Stimulated activated CD4-positive, alpha-beta T cell treated with anti-CD3 and anti-CD28 coated beads, Interleukin-2, amount 100 ng/mL, for 48 hours (primary cell): ENCODE measurements around the gene PDE9A.

Experiments
- DNase-seq, 2 donors: peaks; one replicate each; pipeline ENCODE4 v3.0.0-alpha.2; 2020

PDE9A gene

GRCh38 chr21:42673633-42674328 lies 20.4 kb downstream of the PDE9A start:
- no peak for DNase-seq

GRCh38 chr21:42674351-42674940 lies 21.0 kb downstream of the PDE9A start:
- no peak for DNase-seq

DNA sequence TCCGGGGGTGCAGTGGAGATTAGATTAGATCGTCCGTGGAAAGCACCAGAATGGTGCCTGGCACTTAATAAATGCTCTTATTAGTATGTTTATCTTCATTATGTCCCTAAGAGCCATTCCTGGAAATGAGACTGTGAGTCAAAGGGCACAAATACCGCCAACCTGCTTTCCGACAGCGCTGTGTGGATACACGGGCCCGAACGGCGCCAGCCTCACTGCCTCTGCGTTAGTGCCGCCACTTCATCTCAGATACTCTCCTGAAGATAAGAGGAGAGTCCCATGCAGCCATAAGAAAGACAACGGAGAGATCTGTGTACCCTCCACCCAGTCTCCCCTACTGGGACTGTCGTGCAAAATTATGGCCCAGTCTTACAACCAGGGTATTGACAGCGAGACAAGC lies 22.0 kb downstream of the PDE9A start:
- no peak for DNase-seq

DNA sequence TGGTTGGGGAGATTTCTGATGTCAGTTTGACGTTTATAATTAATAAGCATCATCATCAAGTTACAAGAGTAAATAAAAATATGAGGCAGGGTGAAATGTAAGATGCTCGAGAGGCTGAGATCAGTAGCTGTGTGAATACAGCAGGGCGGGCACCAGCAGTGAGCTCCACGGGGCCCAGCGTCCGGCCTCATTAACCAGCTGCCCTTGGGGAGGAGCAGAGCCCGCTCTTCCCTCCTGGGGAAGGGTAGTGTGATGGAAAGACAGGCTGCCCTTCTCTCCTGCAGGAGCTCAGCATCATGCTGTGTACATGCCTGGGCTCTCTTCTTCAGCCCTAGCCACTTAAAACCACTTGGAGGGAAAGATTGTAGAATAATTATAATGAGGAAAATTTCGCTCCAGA lies 23.4 kb downstream of the PDE9A start:
- DNase-seq = no peak

GRCh38 chr21:42677339-42678321 lies 24.2 kb downstream of the PDE9A start:
- no peak for DNase-seq

DNA sequence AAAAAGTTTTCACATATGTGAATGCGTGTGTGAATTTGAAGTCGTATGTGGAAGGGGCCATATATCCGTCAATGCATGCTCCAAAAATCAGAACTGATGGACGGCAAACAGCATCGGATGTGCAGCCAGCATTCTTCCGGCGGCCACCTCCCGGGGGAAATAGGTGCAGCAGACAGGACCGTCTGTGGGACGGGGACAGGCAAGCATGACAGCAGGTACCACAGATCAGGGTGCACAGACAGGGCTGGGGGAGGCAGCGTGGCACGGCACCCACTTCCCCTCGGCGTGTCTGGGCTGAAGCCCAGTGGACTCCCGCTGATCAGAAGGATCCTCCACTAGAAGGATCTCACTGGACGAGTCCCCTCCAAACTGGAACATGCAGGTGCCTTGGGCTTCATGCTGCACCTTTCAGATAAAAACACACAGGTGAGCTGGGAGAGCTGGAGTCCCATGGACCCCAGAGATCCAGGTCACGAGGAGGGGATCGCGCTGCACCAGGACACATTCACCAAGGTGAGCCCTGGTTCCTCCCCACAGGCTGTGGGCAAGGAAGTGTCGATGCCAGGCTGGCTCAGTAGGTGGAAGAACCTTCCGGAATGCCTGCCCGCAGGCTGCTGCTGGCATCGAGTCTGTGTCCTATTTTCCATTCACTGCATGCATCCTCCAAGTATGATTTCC lies 25.3 kb downstream of the PDE9A start:
- no peak for DNase-seq

GRCh38 chr21:42679319-42680057 lies 26.1 kb downstream of the PDE9A start:
- DNase-seq = no peak

- no peak for DNase-seq
These were observed 26.6 kb downstream of the PDE9A start for GRCh38 chr21:42680058-42680330.

DNA sequence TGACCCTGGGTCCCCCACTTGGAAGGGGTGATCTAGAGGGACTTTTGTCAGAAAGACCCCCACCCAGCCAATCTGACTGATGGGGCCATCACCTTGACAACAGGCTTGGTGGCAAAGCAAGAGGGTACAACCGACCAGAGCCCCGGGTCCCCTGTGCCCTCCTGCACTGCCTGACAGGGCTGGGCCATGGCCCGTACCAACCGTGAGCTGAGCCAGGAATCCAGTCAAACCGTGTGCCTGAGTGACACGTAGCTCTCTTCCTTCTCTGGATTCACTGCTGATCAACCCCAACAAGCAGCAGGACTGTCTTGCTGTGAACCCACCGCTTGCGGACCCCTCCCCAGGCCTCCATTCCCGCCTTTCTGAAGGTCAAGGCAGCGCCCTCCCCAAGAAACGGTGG lies 27.0 kb downstream of the PDE9A start:
- DNase-seq = no peak

DNA sequence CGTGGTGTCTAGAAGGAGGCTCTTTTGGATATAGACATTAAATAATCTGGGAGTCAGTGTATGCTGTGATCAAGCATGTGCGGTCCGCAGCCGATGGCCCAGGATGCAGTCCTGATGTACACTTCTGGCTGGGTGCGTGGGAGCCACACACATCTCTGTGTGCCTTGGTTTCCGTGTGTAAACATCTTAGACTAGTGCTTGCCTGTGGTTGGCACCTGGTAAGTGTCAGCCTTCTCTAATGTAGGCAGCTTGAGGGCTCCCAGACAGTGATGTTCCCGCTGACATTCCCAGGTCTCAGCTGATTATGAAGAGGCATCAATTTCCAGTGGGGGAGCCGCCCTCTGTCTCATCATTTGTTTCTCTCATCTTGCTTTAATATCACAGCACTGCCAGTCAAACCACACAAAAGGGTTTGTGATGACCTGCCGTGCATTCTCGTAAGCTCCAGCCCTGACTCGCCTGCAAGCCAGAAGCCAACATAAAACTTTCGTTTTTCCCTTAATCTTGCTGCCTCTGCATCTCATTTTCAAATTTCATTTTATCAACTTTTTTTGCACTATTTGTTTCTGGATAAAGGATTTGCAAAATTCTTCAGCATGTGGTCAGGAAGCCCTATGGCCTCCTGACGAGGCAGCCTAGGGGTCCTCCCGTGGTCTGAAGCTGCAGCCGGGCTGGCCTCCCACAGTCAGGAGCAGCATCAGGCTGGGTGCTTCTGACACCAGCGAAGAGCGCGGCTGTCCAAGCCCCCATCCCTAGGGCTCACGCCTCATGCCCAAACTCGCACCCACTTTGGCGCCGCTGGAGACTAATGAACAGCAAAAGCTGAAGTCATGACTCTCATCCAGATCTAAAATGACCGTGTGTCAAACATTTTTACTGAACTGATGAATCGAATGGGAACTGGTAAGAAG lies 28.1 kb downstream of the PDE9A start:
- DNase-seq = no peak

DNA sequence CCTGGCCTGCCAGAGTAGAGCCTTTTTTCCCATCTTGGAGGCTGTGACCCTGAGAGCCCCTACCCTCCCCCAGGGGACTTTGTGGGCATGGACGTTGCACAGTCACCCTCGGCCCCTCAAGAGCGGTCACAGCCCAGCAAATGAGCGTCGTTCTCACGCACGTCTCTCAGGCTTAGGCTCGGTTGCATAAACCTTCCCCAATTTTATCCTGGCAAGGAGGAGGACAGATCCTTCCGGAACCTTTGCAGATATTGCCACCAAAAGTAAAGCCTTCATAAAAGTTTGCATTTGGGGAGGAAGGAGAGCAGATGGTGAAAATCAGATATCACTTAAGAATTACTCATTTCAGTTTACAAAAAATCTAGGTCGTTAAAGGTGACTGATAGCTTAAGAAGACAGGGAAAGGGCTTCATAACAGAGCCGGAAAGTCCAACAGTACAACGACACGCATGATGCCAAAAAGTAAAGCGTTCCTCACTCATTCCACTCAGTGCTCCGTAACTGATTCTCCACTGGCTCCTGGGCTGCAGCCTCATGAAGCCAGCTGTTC lies 29.3 kb downstream of the PDE9A start:
- DNase-seq = no peak

DNA sequence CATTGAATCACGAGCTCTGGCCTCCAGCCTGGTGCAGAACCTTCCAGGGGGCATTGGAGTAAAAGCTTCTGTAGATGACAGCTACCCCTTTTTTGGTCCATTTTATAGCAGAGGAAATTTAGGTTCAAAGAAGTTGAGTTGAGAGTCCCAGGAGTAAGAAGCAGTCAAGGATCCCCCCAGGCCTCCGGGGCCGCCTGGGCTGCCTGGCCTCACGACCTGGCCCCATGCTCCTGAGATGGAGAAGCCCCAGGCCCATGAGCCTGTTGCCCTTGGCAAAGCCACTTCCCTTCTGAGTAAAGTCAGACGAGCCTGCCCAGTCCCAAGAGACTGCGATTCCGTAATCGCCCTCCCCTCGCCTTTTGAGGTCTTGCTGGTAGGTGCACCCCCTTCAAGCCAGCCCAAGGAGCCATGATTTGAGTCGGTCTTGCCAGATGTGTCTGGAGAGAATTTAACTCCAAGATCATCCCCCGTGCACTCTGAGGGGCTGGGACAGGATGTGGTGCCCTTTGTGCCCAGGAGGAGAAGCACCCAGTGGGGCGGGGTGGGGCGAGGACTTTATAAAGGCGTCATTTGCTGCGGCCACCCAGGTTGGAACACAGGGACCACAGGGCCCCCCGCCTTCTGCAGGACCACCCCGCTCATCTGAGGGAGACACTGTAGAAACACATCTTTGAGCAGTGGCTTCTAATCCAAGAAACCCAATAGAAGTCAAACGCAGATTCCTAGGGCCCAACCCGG lies 30.1 kb downstream of the PDE9A start:
- DNase-seq = peak; percentile 15 to 37

DNA sequence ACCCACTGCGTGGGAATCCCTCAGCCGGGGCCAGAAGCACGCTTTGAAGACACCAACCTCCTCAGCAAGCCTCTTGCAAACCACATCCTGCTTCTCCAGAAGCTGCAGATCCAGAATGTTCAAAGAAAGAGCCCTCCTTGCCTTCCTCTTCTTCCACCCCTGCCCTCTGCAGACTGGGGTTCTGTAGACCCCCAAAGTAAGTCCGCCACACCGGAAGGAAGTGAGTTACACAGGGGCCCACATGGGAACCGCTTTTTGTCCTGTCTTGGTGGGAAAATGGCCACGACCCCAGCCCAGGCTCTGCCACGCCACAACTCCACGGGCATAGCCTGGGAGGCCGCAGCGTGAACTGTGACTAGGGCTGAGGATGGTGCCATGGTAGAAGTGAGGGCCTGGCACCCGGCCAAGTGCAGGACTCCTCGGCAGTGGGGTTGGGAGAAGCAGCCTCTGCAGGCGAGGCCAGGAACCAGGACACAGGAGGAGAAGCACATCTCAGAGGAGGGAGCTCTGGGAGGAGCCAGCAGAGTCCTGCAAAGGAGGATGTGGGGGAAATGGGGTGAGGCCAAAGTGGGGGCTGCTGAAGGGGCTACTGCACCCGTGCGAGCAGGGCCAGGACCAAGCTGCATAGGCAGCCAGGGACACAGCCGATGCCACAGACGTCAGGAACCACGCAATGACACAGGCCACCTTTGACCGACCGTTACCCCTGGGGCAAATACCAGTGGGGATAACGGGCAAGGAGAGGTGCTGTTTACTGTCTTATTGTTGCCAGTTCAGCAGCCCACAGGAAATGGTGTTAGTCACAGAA lies 30.9 kb downstream of the PDE9A start:
- peak; percentile 35 to 43 for DNase-seq

GRCh38 chr21:42685036-42685435 lies 31.6 kb downstream of the PDE9A start:
- peak in 1 of 2 donors; percentile 10 for DNase-seq

GRCh38 chr21:42685954-42686500 lies 32.6 kb downstream of the PDE9A start:
- no peak for DNase-seq

GRCh38 chr21:42687796-42688195 lies 34.4 kb downstream of the PDE9A start:
- DNase-seq = no peak

DNA sequence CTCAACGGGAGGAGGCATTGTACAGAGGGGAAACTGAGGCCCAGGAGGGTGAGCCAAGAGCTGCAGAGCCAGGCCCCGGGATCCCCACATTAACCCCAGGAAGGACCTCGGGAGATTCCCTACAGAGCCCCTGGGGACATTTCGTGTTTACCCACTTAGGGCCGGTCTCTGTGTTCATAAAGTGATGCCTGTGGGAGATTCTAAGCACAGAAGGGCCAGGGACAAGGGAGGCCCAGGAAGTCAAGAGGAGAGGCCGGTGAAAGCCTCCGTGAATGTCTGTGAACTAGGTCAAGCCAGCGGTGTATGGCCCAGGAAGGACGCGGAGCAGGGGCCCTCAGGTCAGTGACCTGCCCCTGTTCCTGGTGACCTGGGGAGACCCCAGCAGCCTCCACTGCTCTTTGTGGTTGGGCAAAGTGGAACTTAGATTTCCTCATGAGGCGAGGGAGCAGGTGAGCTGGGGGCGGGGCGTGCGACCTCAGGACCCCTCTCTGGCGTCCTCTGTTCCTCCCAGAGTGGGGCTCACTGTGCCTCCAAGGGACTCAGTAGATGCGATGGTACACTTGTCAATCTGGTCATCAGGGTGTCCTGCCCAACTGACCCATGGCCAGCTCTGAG lies 34.9 kb downstream of the PDE9A start:
- no peak for DNase-seq

- no peak for DNase-seq
These were observed 35.5 kb downstream of the PDE9A start for GRCh38 chr21:42688841-42689371.

GRCh38 chr21:42690586-42690985 lies 37.2 kb downstream of the PDE9A start:
- no peak for DNase-seq
